HCT116 (cell line): ENCODE results near the gene HMGN1.

ENCODE experiments used
- CEBPB ChIP-seq: IDR thresholded peaks from 2 replicates; pipeline ENCODE4 v1.6.1; 2012; ENCODE audit warnings: low read depth
- EGR1 ChIP-seq: IDR thresholded peaks from 2 replicates; pipeline ENCODE4 v1.6.1; 2012; ENCODE audit warnings: low read depth
- EZH2phosphoT487 ChIP-seq: fragments of 200-600 bp; IDR thresholded peaks from 2 replicates; pipeline ENCODE4 v1.6.1; 2018; ENCODE audit warnings: antibody characterized with exemption, borderline replicate concordance
- FOSL1 ChIP-seq: IDR thresholded peaks from 2 replicates; pipeline ENCODE4 v1.6.1; 2012; ENCODE audit warnings: low read depth
- POLR2A ChIP-seq: IDR thresholded peaks from 2 replicates; pipeline ENCODE4 v1.7.0; 2011; ENCODE audit warnings: borderline replicate concordance; ENCODE audit not compliant: insufficient read depth, insufficient read length; ENCODE audit errors: extremely low read depth
- POLR2AphosphoS5 ChIP-seq: IDR thresholded peaks from 2 replicates; pipeline ENCODE4 v1.6.1; 2011; ENCODE audit warnings: mild to moderate bottlenecking, low read depth, low read length, moderate library complexity
- YY1 ChIP-seq: IDR thresholded peaks from 2 replicates; pipeline ENCODE4 v1.6.1; 2011; ENCODE audit warnings: low read length, low read depth, moderate library complexity, mild to moderate bottlenecking; ENCODE audit not compliant: insufficient replicate concordance; ENCODE audit errors: extremely low read depth
- ZBTB33 ChIP-seq: IDR thresholded peaks from 2 replicates; pipeline ENCODE4 v1.6.1; 2011; ENCODE audit warnings: mild to moderate bottlenecking, low read length, moderate library complexity; ENCODE audit not compliant: insufficient replicate concordance; ENCODE audit errors: extremely low read depth
- TF ChIP-seq, protein P1 (sequence below), 3 experiments: fragments of 200-600 bp in 1 of 3; sonication (generic) in 1 of 3; IDR thresholded peaks in 2 of 3; conservative IDR thresholded peaks in 1 of 3; 2 replicates each; pipeline ENCODE4 v1.5.1; 2012 to 2017; ENCODE audit warnings: low read depth in 2 of 3, low read length in 2 of 3, antibody characterized with exemption in 1 of 3, borderline replicate concordance in 1 of 3, control low read depth in 1 of 3, mild to moderate bottlenecking in 1 of 3, mixed read lengths in 1 of 3, mixed run types in 1 of 3, moderate library complexity in 1 of 3; ENCODE audit not compliant: insufficient read depth in 1 of 3

GRCh38 chr21:39326607-39327307, 22.1 kb downstream of the HMGN1 start:
- no peak for TF ChIP-seq FOSL1
- TF ChIP-seq, protein P1, sequence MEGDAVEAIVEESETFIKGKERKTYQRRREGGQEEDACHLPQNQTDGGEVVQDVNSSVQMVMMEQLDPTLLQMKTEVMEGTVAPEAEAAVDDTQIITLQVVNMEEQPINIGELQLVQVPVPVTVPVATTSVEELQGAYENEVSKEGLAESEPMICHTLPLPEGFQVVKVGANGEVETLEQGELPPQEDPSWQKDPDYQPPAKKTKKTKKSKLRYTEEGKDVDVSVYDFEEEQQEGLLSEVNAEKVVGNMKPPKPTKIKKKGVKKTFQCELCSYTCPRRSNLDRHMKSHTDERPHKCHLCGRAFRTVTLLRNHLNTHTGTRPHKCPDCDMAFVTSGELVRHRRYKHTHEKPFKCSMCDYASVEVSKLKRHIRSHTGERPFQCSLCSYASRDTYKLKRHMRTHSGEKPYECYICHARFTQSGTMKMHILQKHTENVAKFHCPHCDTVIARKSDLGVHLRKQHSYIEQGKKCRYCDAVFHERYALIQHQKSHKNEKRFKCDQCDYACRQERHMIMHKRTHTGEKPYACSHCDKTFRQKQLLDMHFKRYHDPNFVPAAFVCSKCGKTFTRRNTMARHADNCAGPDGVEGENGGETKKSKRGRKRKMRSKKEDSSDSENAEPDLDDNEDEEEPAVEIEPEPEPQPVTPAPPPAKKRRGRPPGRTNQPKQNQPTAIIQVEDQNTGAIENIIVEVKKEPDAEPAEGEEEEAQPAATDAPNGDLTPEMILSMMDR (IDR thresholded peaks at IDR 0.05 in 2 of 3, conservative IDR thresholded peaks at IDR 0.05 in 1 of 3; ENCODE audit: borderline replicate concordance in 1 of 3, insufficient read depth in 1 of 3, low read depth in 2 of 3, low read length in 2 of 3), result no peak
- no peak for TF ChIP-seq POLR2A
- TF ChIP-seq ZBTB33, result no peak
- TF ChIP-seq POLR2AphosphoS5, result no peak
- no peak for TF ChIP-seq YY1
- no peak for TF ChIP-seq CEBPB
- TF ChIP-seq EGR1, result no peak
- TF ChIP-seq EZH2phosphoT487, result no peak
